ENCODE results near the gene VAC14.

Gene VAC14

GRCh38 chr16:70780546-70780945, 20.4 kb downstream of the VAC14 start:
- no peak for TF ChIP-seq NFIC (IDR thresholded peaks at IDR 0.05)
- TF ChIP-seq FOXM1 (IDR thresholded peaks at IDR 0.05; ENCODE audit: borderline replicate concordance, low read depth), result no peak
- TF ChIP-seq EP300 (IDR thresholded peaks at IDR 0.05; ENCODE audit: borderline replicate concordance), result no peak
- TF ChIP-seq CEBPB (IDR thresholded peaks at IDR 0.05), result no peak

- no peak for TF ChIP-seq USF1 (IDR thresholded peaks at IDR 0.05)
- no peak for TF ChIP-seq MAX (IDR thresholded peaks at IDR 0.05)
- TF ChIP-seq EGR1 (IDR thresholded peaks at IDR 0.05), result no peak
- no peak for TF ChIP-seq TAF1 (IDR thresholded peaks at IDR 0.05; ENCODE audit: low read depth)
- no peak for TF ChIP-seq ZBTB7A (IDR thresholded peaks at IDR 0.05; ENCODE audit: low read depth)
- TF ChIP-seq TCF12 (IDR thresholded peaks at IDR 0.05; ENCODE audit: low read depth), result no peak
- no peak for TF ChIP-seq NFIC (IDR thresholded peaks at IDR 0.05)
- TF ChIP-seq CEBPB (IDR thresholded peaks at IDR 0.05), result no peak
- TF ChIP-seq TEAD4 (IDR thresholded peaks at IDR 0.05), result no peak
- TF ChIP-seq EP300 (IDR thresholded peaks at IDR 0.05; ENCODE audit: borderline replicate concordance), result no peak
- no peak for TF ChIP-seq FOXM1 (IDR thresholded peaks at IDR 0.05; ENCODE audit: borderline replicate concordance, low read depth)
- no peak for TF ChIP-seq REST (IDR thresholded peaks at IDR 0.05; ENCODE audit: low read depth)
- TF ChIP-seq RAD21 (IDR thresholded peaks at IDR 0.05; ENCODE audit: low read depth), result no peak
- TF ChIP-seq CREB1 (IDR thresholded peaks at IDR 0.05; ENCODE audit: low read depth), result no peak
- TF ChIP-seq YY1 (IDR thresholded peaks at IDR 0.05; ENCODE audit: low read depth), result no peak
Observed at GRCh38 chr16:70779361-70779760, 21.6 kb downstream of the VAC14 start.

GRCh38 chr16:70778901-70779309, 22.1 kb downstream of the VAC14 start:
- TF ChIP-seq CREB1 (IDR thresholded peaks at IDR 0.05; ENCODE audit: low read depth) (0 out of 2 replicates have a peak, but pooled peaks have one; percentile 16), EP300 (IDR thresholded peaks at IDR 0.05; ENCODE audit: borderline replicate concordance) (peak; percentile 62), TCF12 (IDR thresholded peaks at IDR 0.05; ENCODE audit: low read depth) (peak; percentile 74), TEAD4 (IDR thresholded peaks at IDR 0.05) (peak; percentile 91), CEBPB (IDR thresholded peaks at IDR 0.05) (peak; percentile 21; the same call in 1 of the 2 replicates), EGR1 (IDR thresholded peaks at IDR 0.05) (no peak), USF1 (IDR thresholded peaks at IDR 0.05) (peak; percentile 44; the same call in 1 of the 2 replicates), YY1 (IDR thresholded peaks at IDR 0.05; ENCODE audit: low read depth) (peak; percentile 42; the same call in 1 of the 2 replicates), ZBTB7A (IDR thresholded peaks at IDR 0.05; ENCODE audit: low read depth) (no peak), TAF1 (IDR thresholded peaks at IDR 0.05; ENCODE audit: low read depth) (no peak), NFIC (IDR thresholded peaks at IDR 0.05) (peak; percentile 55), REST (IDR thresholded peaks at IDR 0.05; ENCODE audit: low read depth) (peak; percentile 14; the same call in 1 of the 2 replicates), MAX (IDR thresholded peaks at IDR 0.05) (0 out of 2 replicates have a peak, but pooled peaks have one; percentile 23), FOXM1 (IDR thresholded peaks at IDR 0.05; ENCODE audit: borderline replicate concordance, low read depth) (0 out of 2 replicates have a peak, but pooled peaks have one; percentile 17), RAD21 (IDR thresholded peaks at IDR 0.05; ENCODE audit: low read depth) (no peak)

GRCh38 chr16:70777973-70778406, 23.0 kb downstream of the VAC14 start:
- no peak for TF ChIP-seq EP300 (IDR thresholded peaks at IDR 0.05; ENCODE audit: borderline replicate concordance)
- TF ChIP-seq TAF1 (IDR thresholded peaks at IDR 0.05; ENCODE audit: low read depth), result no peak
- TF ChIP-seq TEAD4 (IDR thresholded peaks at IDR 0.05), result peak; percentile 37; the same call in 1 of the 2 replicates
- TF ChIP-seq ZBTB7A (IDR thresholded peaks at IDR 0.05; ENCODE audit: low read depth), result no peak

GRCh38 chr16:70777496-70777895, 23.5 kb downstream of the VAC14 start:
- no peak for TF ChIP-seq REST (IDR thresholded peaks at IDR 0.05; ENCODE audit: low read depth)
- TF ChIP-seq NFIC (IDR thresholded peaks at IDR 0.05), result no peak
- TF ChIP-seq FOXM1 (IDR thresholded peaks at IDR 0.05; ENCODE audit: borderline replicate concordance, low read depth), result no peak
- no peak for TF ChIP-seq TEAD4 (IDR thresholded peaks at IDR 0.05)
